Measurements from ENCODE around the gene PHLPP1. TPM values are rescaled to one million over a fixed set of nuclear protein-coding genes. Genes with fewer than 3 reads are reported as not detected.

Gene PHLPP1
- polyA plus RNA-seq, 2 of the 4 experiments (the other 2 are of a cell fraction): 6.5 to 12.1 TPM

- peaks cover 56% of the 10 kb centered on the region for H3K4me1 ChIP-seq
- POLR2A ChIA-PET: no interaction called here
- H3K4me2 ChIP-seq: no peak overlapping the region
- FAIRE-seq (no peak), DNase-seq (ENCODE audit: low read depth in 1 of 2, low spot score in 1 of 2) (no peak), ATAC-seq (no peak)
- no peaks in the 10 kb centered on the region for H3K9me3 ChIP-seq
- 0 out of 6 replicates have a peak overlapping the region, but pooled peaks of 1 of the 2 experiments have one; percentile 24 for H3K27ac ChIP-seq
- CTCF ChIA-PET: no interaction called here
- 90% methylated on average over 6 of the region's 6 CpGs for WGBS (ENCODE audit: missing lambda C conversion rate)
- TF ChIP-seq RNF2 (IDR thresholded peaks at IDR 0.05; ENCODE audit: borderline replicate concordance, low read depth): no peak
- no peak for TF ChIP-seq REST (IDR thresholded peaks at IDR 0.05)
- TF ChIP-seq CEBPB (IDR thresholded peaks at IDR 0.05): no peak
- TF ChIP-seq ZFP36 (IDR thresholded peaks at IDR 0.05; ENCODE audit: borderline replicate concordance, partially characterized antibody): no peak
- TF ChIP-seq EHF (CRISPR knock-in tag; IDR thresholded peaks at IDR 0.05): no peak
- no peak for TF ChIP-seq BHLHE40 (IDR thresholded peaks at IDR 0.05; ENCODE audit: low read depth, low read length)
- TF ChIP-seq ZC3H11A (IDR thresholded peaks at IDR 0.05): no peak
- no peak for TF ChIP-seq RFX5 (IDR thresholded peaks at IDR 0.05)
- TF ChIP-seq BCL3 (IDR thresholded peaks at IDR 0.05): no peak
- no peak for TF ChIP-seq HEYL (CRISPR knock-in tag; IDR thresholded peaks at IDR 0.05)
- H3K4me3 ChIP-seq: no peak overlapping the region
These were observed 63.9 kb downstream of the PHLPP1 start for GRCh38 chr18:62778976-62779869.

GRCh38 chr18:62781262-62781661 is 65.9 kb downstream of the PHLPP1 start:
- H3K27ac ChIP-seq: peak overlapping the region; percentile 68 to 83
- H3K9me3 ChIP-seq: no peaks in the 10 kb centered on the region
- no peak for TF ChIP-seq E2F6 (IDR thresholded peaks at IDR 0.05; ENCODE audit: borderline replicate concordance, low read depth)
- TF ChIP-seq ATOH8 (CRISPR knock-in tag; IDR thresholded peaks at IDR 0.05; ENCODE audit: low read depth): no peak
- TF ChIP-seq GATA3 (IDR thresholded peaks at IDR 0.05; ENCODE audit: borderline replicate concordance): no peak
- no peak for TF ChIP-seq POLR2A (IDR thresholded peaks at IDR 0.05; ENCODE audit: low read length)
- no peak for TF ChIP-seq RARB (CRISPR knock-in tag; IDR thresholded peaks at IDR 0.05)
- TF ChIP-seq TFCP2L1 (CRISPR knock-in tag; IDR thresholded peaks at IDR 0.05): no peak
- no peak for TF ChIP-seq SMC3 (IDR thresholded peaks at IDR 0.05)
- no peak for TF ChIP-seq ESRRA (IDR thresholded peaks at IDR 0.05; ENCODE audit: borderline replicate concordance, low read length)
- TF ChIP-seq MAFK (IDR thresholded peaks at IDR 0.05; ENCODE audit: partially characterized antibody): no peak
- no peak for TF ChIP-seq HES2 (IDR thresholded peaks at IDR 0.05)
- no peak for TF ChIP-seq EHMT2 (IDR thresholded peaks at IDR 0.05; ENCODE audit: low read depth)
- TF ChIP-seq BHLHE40 (IDR thresholded peaks at IDR 0.05; ENCODE audit: low read depth, low read length): no peak
- no peak for TF ChIP-seq HOXB13 (CRISPR knock-in tag; IDR thresholded peaks at IDR 0.05; ENCODE audit: low read depth)
- no peak for TF ChIP-seq ELK1 (IDR thresholded peaks at IDR 0.05; ENCODE audit: low read depth, low read length)
- no peak for TF ChIP-seq ZFP36 (IDR thresholded peaks at IDR 0.05; ENCODE audit: borderline replicate concordance, partially characterized antibody)
- no peak for TF ChIP-seq HOXA7 (CRISPR knock-in tag; IDR thresholded peaks at IDR 0.05)
- no peak for TF ChIP-seq CTCF (IDR thresholded peaks at IDR 0.05)
- ATAC-seq (peak in 1 of 2 experiments; percentile 26; a peak in 2 of 6 replicates), DNase-seq (ENCODE audit: low read depth in 1 of 2, low spot score in 1 of 2) (no peak), FAIRE-seq (no peak)
- H3K4me3 ChIP-seq: no peak overlapping the region
- CTCF ChIA-PET: interaction anchor here (0.5 kb wide), 1 partner anchor 33 kb away, joined by 3 read pairs; no protein-coding TSS in a partner anchor
- H3K4me2 ChIP-seq: peak overlapping the region; percentile 67
- 93% methylated on average over 3 of the region's 3 CpGs for WGBS (ENCODE audit: missing lambda C conversion rate)
- POLR2A ChIA-PET: no interaction called here
- H3K4me1 ChIP-seq: peaks cover 76% of the 10 kb centered on the region
